ENCODE measurements around the gene FGF18. TPM values are rescaled to one million over a fixed set of nuclear protein-coding genes. Genes with fewer than 3 reads are reported as not detected.

The FGF18 gene
- total and polyA plus RNA-seq, 11 donors: 3.4 to 63.0 (median 16.4) TPM

DNA sequence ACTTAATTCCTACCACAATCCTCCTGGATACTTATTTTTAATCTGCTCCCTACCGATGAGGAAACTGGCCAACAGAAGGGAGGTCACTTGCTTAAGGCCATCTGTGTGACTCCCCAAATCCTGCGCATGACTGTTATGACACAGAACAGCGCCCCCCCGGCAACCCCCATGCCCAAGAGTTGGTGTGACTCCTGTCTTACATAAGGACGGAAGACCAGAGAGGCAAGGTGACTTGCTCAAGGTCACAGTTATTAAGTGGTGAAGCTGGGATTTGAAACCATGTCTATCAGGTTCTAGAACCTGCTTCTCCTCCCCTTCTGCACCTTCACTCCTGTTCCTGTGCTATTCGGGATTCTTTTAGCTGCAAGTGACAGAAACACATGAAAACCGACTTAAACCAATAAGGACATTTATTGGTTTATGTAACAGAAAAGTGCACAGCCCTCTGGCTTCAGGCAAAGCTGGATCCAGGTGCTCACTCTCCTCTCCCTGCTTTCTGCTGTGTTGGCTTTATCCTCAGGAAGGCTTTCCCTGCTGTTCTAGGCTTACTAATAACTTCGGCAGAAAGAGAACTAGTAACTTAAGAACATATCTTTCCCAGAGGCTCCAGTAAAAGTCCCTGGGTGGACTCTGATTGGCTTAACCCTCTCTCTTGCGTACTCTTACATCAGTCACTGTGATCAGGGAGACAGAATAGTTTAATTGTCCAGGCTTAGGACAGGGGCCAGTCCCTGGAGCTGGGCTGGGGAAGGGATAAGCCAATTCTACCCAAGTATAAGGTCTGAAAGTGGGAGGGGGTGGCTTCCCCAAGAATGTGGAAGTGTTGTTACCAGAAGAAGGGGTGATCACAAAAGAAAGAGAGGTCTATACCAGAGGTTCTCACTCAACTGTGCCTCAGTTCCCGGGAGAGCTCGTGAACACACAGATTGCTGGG is 43.7 kb downstream of the FGF18 start:
- H3K27ac ChIP-seq: no peak overlapping the region
- no peak overlapping the region for H3K4me3 ChIP-seq
- no peaks in the 10 kb centered on the region for H3K27me3 ChIP-seq
- no peak for DNase-seq
- ATAC-seq: no peak
- peaks cover 0 to 5% (median 0%) of the 10 kb centered on the region in 12 donors for H3K4me1 ChIP-seq
- WGBS, 4 donors: 83 to 92% (median 87%) methylated on average over 11 of the region's 11 CpGs
- TF ChIP-seq POLR2A (IDR thresholded peaks at IDR 0.05) (no peak), CTCF (IDR thresholded peaks at IDR 0.05) (no peak)
- intact Hi-C loops (cut with DNase I): no loop called here
- H3K36me3 ChIP-seq: no peaks in the 10 kb centered on the region
- H3K9me3 ChIP-seq: no peaks in the 10 kb centered on the region

DNA sequence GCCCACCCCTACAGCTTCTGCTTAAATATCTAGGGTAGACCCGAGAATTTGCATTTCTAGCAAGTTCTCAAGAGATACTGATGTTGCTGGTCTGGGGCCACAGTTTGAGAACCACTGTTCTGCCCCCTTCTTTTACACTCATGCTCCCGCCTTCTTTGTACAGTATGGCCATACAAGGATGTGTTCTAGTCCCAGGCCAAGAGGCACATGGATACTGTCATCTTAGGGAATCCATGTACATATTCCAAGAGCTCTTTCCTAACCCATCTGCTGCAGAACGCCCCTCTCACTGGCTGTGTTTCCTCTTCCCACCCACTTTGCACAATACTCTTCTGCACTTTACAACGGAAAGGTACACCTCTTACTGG is 44.4 kb downstream of the FGF18 start:
- H3K27ac ChIP-seq: no peak overlapping the region
- no peak for TF ChIP-seq CTCF (IDR thresholded peaks at IDR 0.05)
- no peak for TF ChIP-seq POLR2A (IDR thresholded peaks at IDR 0.05)
- intact Hi-C loops (cut with DNase I): no loop called here
- peaks cover 0 to 5% (median 0%) of the 10 kb centered on the region in 12 donors for H3K4me1 ChIP-seq
- WGBS, 4 donors: 73 to 84% (median 83%) methylated on average over 4 of the region's 4 CpGs
- H3K9me3 ChIP-seq: no peaks in the 10 kb centered on the region
- H3K36me3 ChIP-seq: no peaks in the 10 kb centered on the region
- ATAC-seq: no peak
- no peak for DNase-seq
- no peaks in the 10 kb centered on the region for H3K27me3 ChIP-seq
- no peak overlapping the region for H3K4me3 ChIP-seq

- intact Hi-C loops (cut with DNase I): no loop called here
- WGBS, 4 donors: 84 to 94% (median 89%) methylated on average over 12 of the region's 12 CpGs
These were observed 45.4 kb downstream of the FGF18 start for GRCh38 chr5:171464829-171465228.

More at GRCh38 chr5:171464829-171465228, 45.4 kb downstream of the FGF18 start:
- ATAC-seq: no peak
- TF ChIP-seq CTCF (IDR thresholded peaks at IDR 0.05) (no peak), POLR2A (IDR thresholded peaks at IDR 0.05) (no peak)
- H3K9me3 ChIP-seq: no peaks in the 10 kb centered on the region
- H3K27ac ChIP-seq: no peak overlapping the region
- H3K27me3 ChIP-seq: no peaks in the 10 kb centered on the region
- H3K4me1 ChIP-seq: peaks cover 0 to 5% (median 0%) of the 10 kb centered on the region in 12 donors
- DNase-seq: no peak
- H3K36me3 ChIP-seq: no peaks in the 10 kb centered on the region
- no peak overlapping the region for H3K4me3 ChIP-seq

Measured in heart left ventricle (tissue), 16 donors.